Activated naive CD8-positive, alpha-beta T cell treated with anti-CD3 and anti-CD28 coated beads, Interleukin-2, amount 50 U/mL, for 16 hours (primary cell): ENCODE data around the gene OR10D3.
"Not testable (repeated sequence)": the region's sequence is repeated elsewhere in the genome, so short reads cannot be mapped to it uniquely, and the experiment has no call there.

ENCODE experiments used
- DNase-seq: peaks from one replicate; pipeline ENCODE4 v3.0.0-alpha.2; 2020; ENCODE audit warnings: low read depth, low spot score

OR10D3 gene

GRCh38 chr11:124183068-124183467 lies at the start of gene OR10D3:
Gene OR10D3, plus strand, starts transcription at chr11:124183345. Its CDS starts 1,925 bp downstream, at chr11:124185270.
- no peak for DNase-seq

- DNase-seq: no peak
These were observed 40.1 kb upstream of the OR10D3 start for GRCh38 chr11:124143034-124143433.

GRCh38 chr11:124147951-124148350 lies 35.2 kb upstream of the OR10D3 start:
- DNase-seq: no peak

DNA sequence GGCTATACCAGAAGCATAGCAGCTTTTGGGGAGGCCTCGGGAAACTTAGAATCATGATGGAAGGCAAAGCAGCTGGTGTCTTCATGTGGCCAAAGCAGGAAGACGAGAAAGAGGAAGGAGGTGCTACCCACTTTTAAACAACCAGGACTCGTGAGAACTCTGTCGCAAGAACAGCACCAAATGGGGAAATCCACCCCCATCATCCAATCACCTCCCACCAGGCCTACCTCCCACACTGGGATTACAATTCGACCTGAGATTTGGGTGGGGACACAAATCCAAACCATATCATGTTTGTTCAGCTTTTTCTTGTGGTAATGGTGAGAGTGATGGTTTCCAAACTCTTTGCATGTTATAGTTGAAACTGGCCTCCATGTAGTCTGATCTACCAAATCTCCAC lies 32.5 kb upstream of the OR10D3 start:
- DNase-seq: no peak

- DNase-seq: no peak
These were observed 30.3 kb upstream of the OR10D3 start for GRCh38 chr11:124152770-124153407.

DNA sequence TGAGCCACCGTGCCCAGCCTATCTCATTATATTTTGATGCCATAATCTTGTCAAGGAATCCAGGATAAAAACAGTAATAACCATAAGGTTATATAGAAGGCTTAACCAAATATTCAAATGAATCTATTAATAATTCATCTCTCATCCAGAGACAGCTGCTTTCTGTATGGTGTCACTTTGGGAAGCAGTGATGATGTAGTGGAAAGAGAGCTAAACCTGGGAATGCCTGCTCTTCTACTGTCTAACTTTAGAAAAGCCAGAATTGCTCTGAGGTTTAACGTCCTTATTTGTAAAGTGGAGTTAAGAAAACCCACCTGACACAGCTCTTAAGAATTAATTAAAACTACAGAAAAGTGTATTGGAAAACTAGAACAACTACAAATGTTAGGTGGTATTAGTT lies 29.3 kb upstream of the OR10D3 start:
- no peak for DNase-seq

DNA sequence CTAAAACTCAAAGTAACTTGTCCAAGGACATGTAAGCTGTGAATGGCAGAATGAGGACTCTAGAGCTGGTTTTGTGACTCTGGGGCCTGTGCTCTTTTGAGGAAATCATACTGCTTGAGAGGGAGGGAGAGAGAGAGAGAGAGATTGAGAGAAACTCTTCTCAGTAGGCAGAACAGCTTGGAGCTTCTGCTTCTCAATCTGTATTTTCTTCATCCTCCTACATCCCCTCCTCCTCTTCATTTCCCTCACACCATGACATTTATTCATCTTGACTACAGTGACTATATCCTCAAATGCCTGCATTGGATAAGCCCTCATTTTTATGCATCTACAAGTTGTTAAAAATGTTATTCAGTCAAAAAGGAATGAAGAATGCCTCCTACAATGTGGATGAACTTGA lies 23.7 kb upstream of the OR10D3 start:
- no peak for DNase-seq

DNA sequence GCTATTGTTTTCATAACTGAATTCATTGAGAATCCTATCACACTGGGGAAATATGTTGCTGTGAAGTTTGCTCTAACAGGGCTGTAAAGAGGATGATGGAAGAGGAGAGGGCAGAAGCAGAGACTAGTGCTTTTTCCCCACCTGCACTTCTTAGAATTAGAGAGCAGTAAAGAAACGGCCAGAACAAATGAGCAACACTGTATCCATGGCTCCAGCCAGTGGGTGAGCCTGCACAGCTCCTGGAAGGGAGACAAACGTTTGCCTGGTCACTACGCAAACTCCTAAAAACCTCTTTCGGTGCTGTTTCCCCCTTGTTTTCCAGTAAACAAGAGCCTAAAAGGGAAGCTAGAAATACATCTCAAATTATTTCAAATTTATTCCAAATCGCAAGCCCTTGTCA lies 22.2 kb upstream of the OR10D3 start:
- no peak for DNase-seq

GRCh38 chr11:124167826-124168231 lies 15.3 kb upstream of the OR10D3 start:
- no peak for DNase-seq

GRCh38 chr11:124168796-124169195 lies 14.3 kb upstream of the OR10D3 start:
- DNase-seq: no peak

DNA sequence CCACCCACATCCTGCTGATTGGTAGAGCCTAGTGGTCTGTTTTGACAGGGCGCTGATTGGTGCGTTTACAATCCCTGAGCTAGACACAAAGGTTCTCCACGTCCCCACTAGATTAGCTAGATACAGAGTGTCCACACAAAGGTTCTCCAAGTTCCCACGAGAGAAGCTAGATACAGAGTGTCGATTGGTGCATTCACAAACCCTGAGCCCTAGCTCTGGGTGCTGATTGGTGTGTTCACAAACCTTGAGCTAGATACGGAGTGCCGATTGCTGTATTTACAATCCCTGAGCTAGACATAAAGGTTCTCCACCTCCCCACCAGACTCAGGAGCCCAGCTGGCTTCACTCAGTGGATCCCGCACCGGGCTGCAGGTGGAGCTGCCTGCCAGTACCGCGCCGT lies 12.8 kb upstream of the OR10D3 start:
- DNase-seq: not testable (repeated sequence)

DNA sequence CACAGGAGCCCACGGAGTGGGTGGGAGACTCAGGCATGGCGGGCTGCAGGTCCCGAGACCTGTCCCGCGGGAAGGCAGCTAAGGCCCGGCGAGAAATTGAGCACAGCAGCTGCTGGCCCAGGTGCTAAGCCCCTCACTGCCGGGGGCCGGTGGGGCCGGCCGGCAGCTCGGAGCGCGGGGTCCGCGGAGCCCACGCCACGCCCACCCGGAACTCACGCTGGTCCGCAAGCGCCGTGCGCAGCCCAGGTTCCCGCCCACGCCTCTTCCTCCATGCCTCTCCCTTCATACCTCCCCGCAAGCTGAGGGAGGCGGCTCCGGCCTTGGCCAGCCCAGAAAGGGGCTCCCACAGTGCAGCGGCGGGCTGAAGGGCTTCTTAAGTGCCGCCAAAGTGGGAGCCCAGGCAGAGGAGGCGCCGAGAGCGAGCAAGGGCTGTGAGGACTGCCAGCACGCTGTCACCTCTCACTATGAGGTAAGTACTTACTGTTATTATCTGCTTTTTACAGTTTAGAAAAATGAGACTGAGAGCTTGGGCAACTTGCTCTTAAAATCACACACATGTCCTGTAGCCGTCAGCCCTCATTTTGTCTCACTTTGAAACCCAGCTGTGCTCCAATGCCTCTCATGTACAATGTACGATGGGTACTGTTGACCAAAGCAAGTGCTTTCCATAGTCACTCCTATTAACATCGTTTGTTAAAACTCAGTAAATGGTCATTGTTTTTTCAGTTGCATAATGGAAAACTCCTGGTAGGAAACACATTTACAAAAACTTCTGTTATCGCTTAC lies 12.2 kb upstream of the OR10D3 start:
- DNase-seq: no peak

GRCh38 chr11:124172101-124172500 lies 11.0 kb upstream of the OR10D3 start:
- no peak for DNase-seq

DNA sequence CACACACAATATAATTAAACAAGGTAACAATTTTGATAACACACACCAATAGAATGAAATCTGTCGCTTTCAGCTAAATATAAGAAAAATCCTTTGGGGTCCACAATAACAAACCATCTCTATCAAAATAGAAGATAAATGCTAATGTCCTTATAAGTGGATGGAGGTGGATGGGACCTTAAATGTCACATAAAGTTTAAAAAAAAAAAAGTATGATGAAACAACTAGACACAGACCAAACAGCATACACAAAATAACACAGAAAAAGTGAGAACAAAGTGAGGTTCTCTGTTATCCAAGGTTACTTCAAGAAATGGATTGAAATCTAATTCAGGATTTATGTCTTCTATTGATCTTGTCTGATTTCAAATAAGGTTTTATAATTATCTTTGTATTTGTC lies 10.5 kb upstream of the OR10D3 start:
- no peak for DNase-seq

DNA sequence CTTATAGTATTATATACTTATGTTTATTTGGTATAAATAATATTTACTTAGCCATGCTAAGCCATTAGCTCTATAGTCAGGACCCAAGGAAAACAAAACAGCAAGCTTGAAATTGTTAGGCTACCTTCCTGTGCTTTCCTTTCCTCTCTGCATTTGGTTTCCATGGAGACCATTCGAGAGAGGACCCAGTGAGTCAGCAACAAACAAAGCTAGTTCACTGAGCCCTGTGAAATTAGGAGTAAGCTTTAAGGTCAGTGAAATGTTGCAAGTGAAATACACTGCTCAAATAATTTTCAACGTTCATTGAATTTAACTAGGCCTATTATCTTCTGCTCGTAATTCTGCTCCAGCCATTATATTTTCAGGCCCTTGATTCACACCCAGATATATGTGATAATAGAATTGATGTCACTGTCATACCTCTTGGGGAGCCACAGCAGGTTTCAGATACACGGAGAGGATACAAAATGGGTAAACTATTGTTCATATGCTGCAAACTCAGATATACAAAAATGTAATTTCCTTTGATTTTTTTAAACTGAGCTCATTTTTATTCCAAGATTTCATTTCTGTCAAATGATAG lies 9.1 kb upstream of the OR10D3 start:
- DNase-seq: no peak

- no peak for DNase-seq
These were observed 6.0 kb upstream of the OR10D3 start for GRCh38 chr11:124176925-124177715.

- no peak for DNase-seq
These were observed 3.8 kb upstream of the OR10D3 start for GRCh38 chr11:124179310-124179709.

GRCh38 chr11:124190298-124191139 lies 7.4 kb downstream of the OR10D3 start:
- no peak for DNase-seq

DNA sequence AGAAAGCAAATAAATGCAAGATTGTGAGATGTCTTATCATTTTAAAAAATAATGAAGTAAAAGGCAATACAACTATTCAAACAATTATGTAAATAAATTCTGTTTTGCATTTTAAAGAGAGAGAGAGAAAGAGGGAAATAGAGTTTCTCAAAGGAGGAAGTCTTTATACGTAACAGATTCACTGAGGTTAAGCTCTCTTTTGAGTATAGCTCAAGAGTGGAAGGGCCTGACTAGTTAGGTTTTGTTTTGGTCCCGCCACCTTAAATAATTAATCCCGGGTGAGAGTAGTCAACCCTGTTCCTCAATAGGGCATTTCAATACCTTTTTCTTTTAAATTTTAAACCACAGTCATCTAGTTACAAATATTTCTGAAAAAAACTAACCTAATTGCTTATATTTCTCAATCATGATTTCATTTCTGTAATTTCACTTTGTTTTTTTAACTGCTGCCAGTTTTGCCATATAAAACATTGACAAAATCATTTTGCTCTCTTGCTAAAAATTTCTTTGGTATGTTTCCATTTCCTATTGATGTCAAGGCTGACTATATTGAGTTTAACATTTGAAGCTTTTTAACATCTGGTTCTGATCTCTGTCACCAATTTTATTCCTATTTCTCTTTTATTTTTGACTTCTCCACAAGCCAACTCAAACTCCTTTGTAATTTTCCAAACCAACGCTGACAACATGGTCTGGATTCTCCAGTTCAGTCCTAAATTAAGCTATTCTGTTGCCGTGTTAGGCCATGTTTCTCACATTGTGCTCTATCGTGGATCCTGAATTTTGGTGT lies 10.3 kb downstream of the OR10D3 start:
- no peak for DNase-seq
